ENCODE measurements around the gene ARFRP1.
"Not testable (repeated sequence)": the region's sequence is repeated elsewhere in the genome, so short reads cannot be mapped to it uniquely, and the experiment has no call there.

ARFRP1 gene

DNA sequence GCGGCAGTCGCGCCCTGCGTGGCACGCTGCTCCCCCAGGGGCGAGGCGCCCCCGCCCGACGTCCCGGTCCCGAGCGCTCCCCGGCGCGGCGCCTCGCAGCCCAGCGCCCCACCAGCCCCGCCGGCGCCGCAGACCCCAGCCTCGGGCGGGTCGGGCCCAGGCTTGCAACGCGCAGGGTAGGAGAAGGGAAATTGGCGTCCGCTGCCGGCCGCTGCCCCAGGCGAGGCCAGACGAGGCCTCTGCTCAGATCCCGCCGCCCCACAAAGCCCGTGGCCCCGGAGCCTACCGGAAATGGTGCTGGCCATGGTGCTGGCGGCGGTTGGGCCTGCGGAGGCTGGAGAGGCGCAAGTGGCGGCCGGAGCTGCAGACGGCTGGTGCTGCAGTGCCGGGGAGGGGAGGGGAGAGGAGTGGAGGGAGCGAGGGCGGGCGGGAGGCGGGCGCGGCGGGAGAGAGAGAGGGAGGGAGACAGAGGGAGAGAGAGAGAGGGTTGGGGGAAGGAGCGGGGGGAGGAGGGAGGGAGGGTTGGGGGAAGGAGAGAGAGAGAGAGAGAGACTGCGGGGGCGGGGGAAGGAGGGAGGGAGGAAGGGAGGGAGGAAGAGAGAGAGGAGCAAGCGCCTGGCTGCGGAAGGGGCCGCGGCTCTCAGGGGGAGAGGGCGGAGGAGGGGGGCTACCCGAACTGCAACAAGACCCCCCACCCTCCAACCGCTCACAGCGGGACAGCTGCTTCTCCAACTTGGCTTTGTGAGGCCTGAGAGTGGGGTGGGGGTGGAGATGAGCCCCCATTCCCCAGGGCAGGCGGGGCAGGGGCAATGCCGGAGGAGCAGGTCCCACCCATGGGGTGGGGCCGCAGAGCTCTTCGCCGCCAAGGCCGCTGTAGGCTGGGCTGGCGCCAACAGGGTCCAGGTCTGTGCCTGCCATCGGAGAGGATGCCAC lies 54.5 kb downstream of the ARFRP1 start, which contains the start of gene STMN3:
STMN3 (minus strand) TSS at position 384 of the 933 bp plus-strand sequence; CDS start at position 305, 79 bp downstream.
- DNase-seq: peak; percentile 29 to 87

- no peak for DNase-seq
Measured at GRCh38 chr20:63652192-63652980, 55.4 kb downstream of the ARFRP1 start.

DNA sequence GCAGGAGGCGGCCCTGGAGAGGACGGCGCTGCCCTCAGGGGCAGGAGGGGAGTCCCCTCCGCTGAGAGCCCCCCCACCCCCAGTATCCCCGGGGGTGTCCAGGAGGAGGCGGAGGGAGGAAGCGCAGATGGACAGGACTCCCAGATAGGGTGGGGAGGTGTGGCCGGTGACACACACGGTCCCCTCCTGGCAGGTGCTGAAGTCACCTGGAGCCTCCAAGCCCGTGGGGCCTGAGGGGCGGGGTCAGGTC lies 55.9 kb downstream of the ARFRP1 start:
- no peak for DNase-seq

- not testable (repeated sequence) for DNase-seq
Measured at GRCh38 chr20:63650486-63650885, 57.3 kb downstream of the ARFRP1 start.

DNA sequence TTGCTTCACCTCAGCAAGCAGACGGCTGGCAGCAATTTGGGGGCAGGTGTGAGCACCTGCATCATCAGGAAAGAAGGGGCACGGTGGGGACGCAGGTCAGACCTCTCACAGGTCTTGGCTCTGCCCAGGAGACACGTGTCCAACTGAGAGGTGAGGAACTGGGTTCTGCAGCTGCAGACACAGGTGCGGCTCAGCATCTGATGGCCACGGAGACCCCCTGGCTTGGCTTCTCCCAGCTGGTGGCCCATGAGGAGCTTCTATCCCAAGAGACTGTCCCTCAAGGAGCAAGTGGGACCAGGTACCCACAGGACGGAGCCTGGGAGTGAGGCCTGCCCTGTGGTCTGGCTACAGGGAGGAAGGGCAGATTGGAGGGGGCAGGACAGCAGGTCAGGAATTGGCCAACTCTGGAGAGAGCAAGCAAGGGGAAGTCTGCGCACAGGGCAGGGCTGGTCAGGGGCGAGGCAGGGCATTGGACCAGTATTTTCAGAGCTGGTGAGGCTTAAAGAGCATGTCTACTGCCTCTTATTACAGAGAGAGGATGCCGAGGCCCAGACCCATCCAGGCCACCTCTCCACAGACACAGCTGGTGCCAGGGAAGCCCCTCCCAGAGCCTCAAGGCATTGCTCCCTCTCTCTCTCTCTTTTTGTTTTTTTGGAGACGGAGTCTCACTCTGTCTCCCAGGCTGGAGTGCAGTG lies 58.7 kb downstream of the ARFRP1 start:
- no peak for DNase-seq

All from bone marrow (tissue), 2 donors.